ENCODE results near the gene NKAIN4.
"Not testable (repeated sequence)": the region's sequence is repeated elsewhere in the genome, so short reads cannot be mapped to it uniquely, and the experiment has no call there.

Gene NKAIN4

GRCh38 chr20:63234693-63235398 lies 19.4 kb downstream of the NKAIN4 start:
- DNase-seq: no peak

- DNase-seq: no peak
These were observed 20.3 kb downstream of the NKAIN4 start for GRCh38 chr20:63233924-63234323.

GRCh38 chr20:63233061-63233344 lies 21.3 kb downstream of the NKAIN4 start:
- DNase-seq: no peak

- DNase-seq: no peak
These were observed 21.8 kb downstream of the NKAIN4 start for GRCh38 chr20:63232235-63233060.

- DNase-seq: peak; percentile 87
These were observed 23.4 kb downstream of the NKAIN4 start for GRCh38 chr20:63230800-63231268.

GRCh38 chr20:63228806-63229205 lies 25.5 kb downstream of the NKAIN4 start:
- no peak for DNase-seq

GRCh38 chr20:63227260-63227659 lies 27.0 kb downstream of the NKAIN4 start:
- no peak for DNase-seq

- no peak for DNase-seq
These were observed 28.0 kb downstream of the NKAIN4 start for GRCh38 chr20:63226042-63226943.

GRCh38 chr20:63225082-63225454 lies 29.2 kb downstream of the NKAIN4 start:
- DNase-seq: no peak

- DNase-seq: peak; percentile 65
These were observed 29.7 kb downstream of the NKAIN4 start for GRCh38 chr20:63224412-63225081.

GRCh38 chr20:63223826-63224207 lies 30.4 kb downstream of the NKAIN4 start:
- DNase-seq: no peak

- DNase-seq: peak; percentile 64
These were observed 31.0 kb downstream of the NKAIN4 start for GRCh38 chr20:63223121-63223825.

- DNase-seq: no peak
These were observed 31.7 kb downstream of the NKAIN4 start for GRCh38 chr20:63222541-63222940.

GRCh38 chr20:63221400-63222053 lies 32.7 kb downstream of the NKAIN4 start:
- not testable (repeated sequence) for DNase-seq

GRCh38 chr20:63220696-63221399 lies 33.4 kb downstream of the NKAIN4 start:
- no peak for DNase-seq

GRCh38 chr20:63219866-63220521 lies 34.3 kb downstream of the NKAIN4 start:
- DNase-seq: no peak

GRCh38 chr20:63219447-63219821 lies 34.8 kb downstream of the NKAIN4 start:
- no peak for DNase-seq

- DNase-seq: no peak
These were observed 35.4 kb downstream of the NKAIN4 start for GRCh38 chr20:63218701-63219446.

GRCh38 chr20:63217706-63218105 lies 36.6 kb downstream of the NKAIN4 start:
- DNase-seq: no peak
